ENCODE measurements around the gene ASXL1. TPM values are rescaled to one million over a fixed set of nuclear protein-coding genes. Genes with fewer than 3 reads are reported as not detected.
A peak's percentile ranks its signal among the peaks of the same experiment; 100 is the strongest.

Gene ASXL1
- total RNA-seq, 1 donor from 2014 or later, result 97.5 TPM

DNA sequence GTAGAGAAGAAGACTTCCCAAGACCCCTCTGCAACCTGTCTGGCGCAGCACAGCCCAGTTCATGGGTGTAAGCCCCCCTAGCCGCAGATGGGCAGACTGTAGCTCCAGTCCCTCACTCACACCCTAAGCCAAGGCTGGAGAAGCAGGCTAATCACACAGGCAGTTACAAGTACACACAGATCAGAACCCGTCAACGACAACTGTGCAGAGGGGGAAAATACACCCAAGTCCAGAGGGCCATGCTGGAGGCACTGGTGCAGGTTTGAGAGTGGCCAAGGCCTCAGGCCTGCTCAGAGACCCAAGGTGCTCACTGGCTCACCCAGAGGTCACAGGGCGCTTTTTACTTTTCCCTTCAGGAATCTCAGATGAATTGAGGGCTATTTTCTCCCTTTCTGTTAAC, 120.9 kb downstream of the ASXL1 start:
- H3K9me3 ChIP-seq, result no peaks in the 10 kb centered on the region
- intact Hi-C loops (cut with DNase I), result no loop called here
- H3K36me3 ChIP-seq, result no peaks in the 10 kb centered on the region
- no peak for DNase-seq (ENCODE audit: extremely low spot score in 2 of 2)
- H3K4me1 ChIP-seq, result peaks cover 59% of the 10 kb centered on the region
- no peak overlapping the region for H3K4me3 ChIP-seq
- no peak for TF ChIP-seq POLR2AphosphoS5 (IDR thresholded peaks at IDR 0.05; ENCODE audit: insufficient read depth in 1 of 2, low read depth in 1 of 2)
- TF ChIP-seq, protein P1, sequence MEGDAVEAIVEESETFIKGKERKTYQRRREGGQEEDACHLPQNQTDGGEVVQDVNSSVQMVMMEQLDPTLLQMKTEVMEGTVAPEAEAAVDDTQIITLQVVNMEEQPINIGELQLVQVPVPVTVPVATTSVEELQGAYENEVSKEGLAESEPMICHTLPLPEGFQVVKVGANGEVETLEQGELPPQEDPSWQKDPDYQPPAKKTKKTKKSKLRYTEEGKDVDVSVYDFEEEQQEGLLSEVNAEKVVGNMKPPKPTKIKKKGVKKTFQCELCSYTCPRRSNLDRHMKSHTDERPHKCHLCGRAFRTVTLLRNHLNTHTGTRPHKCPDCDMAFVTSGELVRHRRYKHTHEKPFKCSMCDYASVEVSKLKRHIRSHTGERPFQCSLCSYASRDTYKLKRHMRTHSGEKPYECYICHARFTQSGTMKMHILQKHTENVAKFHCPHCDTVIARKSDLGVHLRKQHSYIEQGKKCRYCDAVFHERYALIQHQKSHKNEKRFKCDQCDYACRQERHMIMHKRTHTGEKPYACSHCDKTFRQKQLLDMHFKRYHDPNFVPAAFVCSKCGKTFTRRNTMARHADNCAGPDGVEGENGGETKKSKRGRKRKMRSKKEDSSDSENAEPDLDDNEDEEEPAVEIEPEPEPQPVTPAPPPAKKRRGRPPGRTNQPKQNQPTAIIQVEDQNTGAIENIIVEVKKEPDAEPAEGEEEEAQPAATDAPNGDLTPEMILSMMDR (IDR thresholded peaks at IDR 0.05), result no peak
- no peak for TF ChIP-seq POLR2A (IDR thresholded peaks at IDR 0.05)
- H3K27ac ChIP-seq, result no peak overlapping the region
- H3K27me3 ChIP-seq, result no peaks in the 10 kb centered on the region

DNA sequence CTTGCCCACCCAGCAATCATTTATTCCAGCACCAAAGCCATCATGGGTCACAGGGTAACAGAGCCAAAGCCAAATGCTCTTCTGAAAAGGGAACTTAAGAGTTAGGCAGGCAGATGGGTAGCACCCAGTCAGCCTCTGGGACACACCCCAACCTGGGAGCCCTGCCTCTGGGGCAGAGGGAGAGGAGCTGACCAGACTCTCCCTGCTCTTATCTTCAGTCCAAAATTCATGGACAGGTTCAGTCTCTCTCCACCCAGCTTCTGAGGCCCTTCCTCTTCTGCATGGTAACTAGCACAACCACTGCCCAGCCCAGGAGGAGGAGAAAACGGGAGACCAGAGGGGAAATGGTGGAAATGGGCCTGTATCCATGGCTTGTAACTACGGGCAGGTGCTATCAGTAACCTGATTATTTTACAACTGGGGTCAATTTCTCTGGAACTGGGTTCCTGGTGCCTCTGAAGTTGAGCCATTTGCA, 121.6 kb downstream of the ASXL1 start:
- no peaks in the 10 kb centered on the region for H3K9me3 ChIP-seq
- H3K4me3 ChIP-seq, result no peak overlapping the region
- H3K27me3 ChIP-seq, result no peaks in the 10 kb centered on the region
- TF ChIP-seq POLR2AphosphoS5 (IDR thresholded peaks at IDR 0.05; ENCODE audit: insufficient read depth in 1 of 2, low read depth in 1 of 2) (no peak), POLR2A (IDR thresholded peaks at IDR 0.05) (no peak)
- TF ChIP-seq, protein P1 (IDR thresholded peaks at IDR 0.05), result no peak
- peaks cover 59% of the 10 kb centered on the region for H3K4me1 ChIP-seq
- no peak overlapping the region for H3K27ac ChIP-seq
- H3K36me3 ChIP-seq, result no peaks in the 10 kb centered on the region
- DNase-seq (ENCODE audit: extremely low spot score in 2 of 2), result no peak
- intact Hi-C loops (cut with DNase I), result loop anchor here (5.0 kb wide), 1 partner anchor 122 kb away; the partner anchor contains the start of gene ASXL1

DNA sequence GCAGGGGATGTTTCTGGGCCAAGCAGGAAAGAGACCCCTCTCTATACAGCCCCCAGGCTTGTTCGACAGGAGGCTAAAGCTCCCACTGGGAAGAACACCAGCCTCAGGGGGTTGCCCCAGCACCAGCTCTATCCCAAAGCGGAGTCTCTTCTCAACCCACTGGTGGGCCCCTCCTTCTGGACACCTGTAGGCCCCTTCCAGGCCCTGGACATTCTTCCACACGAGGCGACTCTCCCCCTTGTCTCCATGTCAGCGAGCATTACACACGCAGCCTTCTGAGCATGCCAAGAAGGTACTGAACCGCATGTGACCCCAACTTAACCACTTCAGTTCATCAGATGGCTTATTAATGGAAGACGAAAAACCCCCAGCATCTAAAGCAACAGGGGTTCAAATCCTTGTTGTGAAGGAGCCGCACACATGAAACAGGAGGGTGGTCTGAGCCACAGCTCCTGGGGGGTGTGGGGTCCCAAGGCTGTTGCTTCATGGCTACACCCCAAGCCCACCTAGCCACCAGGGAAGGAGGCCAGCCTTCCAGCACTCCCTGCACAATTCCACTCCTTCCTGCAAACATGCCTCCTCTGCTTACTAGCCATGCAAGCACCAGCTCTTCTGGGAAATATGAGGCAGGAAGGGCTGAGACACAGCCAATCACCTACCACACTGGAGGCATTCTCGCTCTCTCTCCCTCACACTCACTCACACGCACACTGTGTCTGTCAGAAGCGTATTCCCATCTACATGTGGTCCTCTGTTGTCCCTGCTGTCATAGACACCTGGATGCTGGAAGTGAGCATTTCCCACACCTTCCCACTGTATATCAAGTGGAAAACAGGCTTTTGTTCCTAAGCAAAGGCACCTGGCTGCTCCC, 122.5 kb downstream of the ASXL1 start:
- TF ChIP-seq POLR2AphosphoS5 (IDR thresholded peaks at IDR 0.05; ENCODE audit: insufficient read depth in 1 of 2, low read depth in 1 of 2) (no peak), POLR2A (IDR thresholded peaks at IDR 0.05) (no peak)
- TF ChIP-seq, protein P1 (IDR thresholded peaks at IDR 0.05), result no peak
- peak overlapping the region in 1 of 2 donors; percentile 0 for H3K4me3 ChIP-seq
- no peaks in the 10 kb centered on the region for H3K36me3 ChIP-seq
- no peak for DNase-seq (ENCODE audit: extremely low spot score in 2 of 2)
- peak overlapping the region; percentile 50 for H3K27ac ChIP-seq
- H3K27me3 ChIP-seq, result no peaks in the 10 kb centered on the region
- intact Hi-C loops (cut with DNase I), result loop anchor here (5.0 kb wide), 1 partner anchor 123 kb away; the partner anchor contains the start of gene ASXL1
- no peaks in the 10 kb centered on the region for H3K9me3 ChIP-seq
- H3K4me1 ChIP-seq, result peaks cover 51% of the 10 kb centered on the region

DNA sequence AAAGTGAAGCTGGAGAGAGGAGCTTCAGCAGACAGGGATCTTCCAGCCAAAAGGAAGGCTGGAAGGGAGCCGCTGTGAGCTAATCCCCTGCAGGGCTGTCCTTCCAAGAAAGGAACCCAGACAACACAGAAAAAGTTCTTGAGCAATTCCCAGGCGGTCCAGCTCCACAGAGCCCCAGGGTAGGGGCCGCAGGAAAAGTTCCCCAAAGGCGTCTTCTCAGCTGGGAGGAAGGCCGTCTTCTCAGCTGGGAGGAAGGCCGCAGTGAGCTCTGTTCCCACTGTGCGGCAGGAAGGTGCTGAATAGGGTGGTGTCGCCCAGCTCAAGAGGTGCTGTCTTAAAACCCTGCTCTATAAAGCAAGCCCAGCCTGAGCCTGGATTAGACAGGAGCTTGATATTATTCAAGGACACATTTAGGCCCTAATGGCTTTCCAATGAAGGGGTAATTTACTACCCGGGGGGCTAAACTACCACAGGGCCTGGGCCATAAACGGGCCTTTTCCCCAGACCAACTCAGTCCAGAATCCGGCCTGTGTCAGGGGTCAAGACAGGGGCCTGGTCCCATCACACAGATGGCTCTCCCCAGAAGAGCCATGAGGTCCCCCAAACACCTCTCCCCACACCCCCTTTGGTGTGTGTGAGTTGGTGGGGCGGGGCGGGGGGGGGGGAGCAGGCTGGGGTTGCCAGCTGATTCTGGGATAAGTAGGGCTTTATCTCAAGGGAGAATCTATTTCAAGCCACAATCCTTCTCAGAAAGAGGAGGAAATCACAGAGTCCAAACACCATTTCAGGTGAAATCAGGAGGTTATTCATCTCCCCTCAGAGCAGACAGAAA, 123.4 kb downstream of the ASXL1 start:
- Histone ChIP-seq H3K27me3 (no peaks in the 10 kb centered on the region), H3K4me1 (peaks cover 42% of the 10 kb centered on the region), H3K36me3 (no peaks in the 10 kb centered on the region), H3K4me3 (peak overlapping the region; percentile 0 to 66), H3K9me3 (no peaks in the 10 kb centered on the region), H3K27ac (peak overlapping the region; percentile 50)
- intact Hi-C loops (cut with DNase I), result loop anchor here (5.0 kb wide), 1 partner anchor 124 kb away; the partner anchor contains the start of gene ASXL1
- no peak for DNase-seq (ENCODE audit: extremely low spot score in 2 of 2)
- TF ChIP-seq, protein P1 (IDR thresholded peaks at IDR 0.05), result no peak
- no peak for TF ChIP-seq POLR2AphosphoS5 (IDR thresholded peaks at IDR 0.05; ENCODE audit: insufficient read depth in 1 of 2, low read depth in 1 of 2)
- no peak for TF ChIP-seq POLR2A (IDR thresholded peaks at IDR 0.05)
